GM18870 (cell line): ENCODE results near the gene SCN2A.

Source experiments
- ATAC-seq: cut with Tn5 transposase; IDR thresholded peaks from one replicate; pipeline ENCODE4 v1.9.1; 2021; ENCODE audit warnings: moderate library complexity; ENCODE audit not compliant: unreplicated experiment

The SCN2A gene

DNA sequence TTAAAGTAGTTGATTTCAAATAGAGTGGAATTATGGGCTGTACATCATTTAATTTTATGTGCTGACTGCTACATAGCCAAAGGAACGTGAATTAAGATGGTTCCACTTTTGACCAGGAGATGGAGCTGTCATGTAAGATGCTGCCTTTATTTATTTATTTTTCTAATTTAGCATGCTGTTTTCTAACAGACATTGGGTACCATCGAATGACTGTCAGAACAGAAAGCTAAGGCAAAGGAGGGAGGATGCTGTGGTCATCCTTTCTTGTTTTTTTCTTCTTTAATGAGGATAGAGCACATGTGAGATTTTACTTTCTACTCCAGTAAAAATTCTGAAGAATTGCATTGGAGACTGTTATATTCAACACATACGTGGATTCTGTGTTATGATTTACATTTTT, at the start of gene SCN2A:
Gene SCN2A, plus strand, starts transcription at position 185 of the 400 bp plus-strand sequence. CDS start 56,410 bp downstream, outside the sequence.
- ATAC-seq = peak; percentile 82

DNA sequence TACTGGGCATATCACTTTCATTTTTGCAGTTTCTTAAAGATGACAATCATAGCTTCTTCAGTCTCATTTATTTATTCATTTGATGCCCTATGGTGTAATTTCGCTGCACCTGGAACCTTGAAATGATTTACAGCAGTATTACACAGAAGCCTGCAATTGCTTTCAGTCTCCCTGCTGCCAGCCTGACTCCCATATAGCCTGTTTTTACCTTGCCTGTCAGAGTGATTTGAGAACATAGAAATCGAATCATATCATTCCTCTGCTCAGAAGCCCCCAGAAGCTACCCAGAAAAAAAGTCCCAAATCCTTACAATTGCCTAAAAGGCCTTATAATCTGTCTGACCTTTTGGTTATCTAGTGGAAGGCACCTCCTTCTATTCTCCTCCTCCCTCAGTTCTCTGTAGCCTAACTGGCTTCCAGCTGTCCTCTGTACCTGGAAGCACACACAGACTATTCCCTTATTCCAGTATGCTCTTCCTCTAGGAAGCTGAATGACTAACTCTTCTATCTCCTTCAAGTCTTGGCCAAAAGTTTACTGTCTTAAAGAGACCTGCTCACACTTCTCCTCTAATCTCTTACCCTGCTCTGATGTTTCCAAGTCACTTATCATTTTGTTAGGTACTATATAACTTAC, 48.0 kb upstream of the SCN2A start:
- ATAC-seq = no peak

DNA sequence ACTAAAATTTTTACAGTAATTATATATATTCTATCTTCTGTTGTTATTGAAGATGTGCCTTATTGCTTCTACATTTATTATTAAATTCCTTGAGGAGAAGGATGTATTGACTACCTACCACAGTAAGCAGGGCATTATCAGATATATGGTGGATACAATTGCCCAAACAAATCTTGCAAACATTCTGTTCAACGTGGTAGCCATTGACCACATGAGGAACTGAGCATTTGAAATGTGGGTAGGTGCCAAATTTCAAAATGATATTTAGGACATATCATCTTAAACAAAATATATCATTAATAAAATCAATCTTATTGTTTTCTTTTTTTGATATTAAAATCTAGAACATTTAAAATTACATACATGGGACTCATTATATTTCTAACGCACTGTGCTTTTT, 46.5 kb upstream of the SCN2A start:
- ATAC-seq = peak; percentile 29

DNA sequence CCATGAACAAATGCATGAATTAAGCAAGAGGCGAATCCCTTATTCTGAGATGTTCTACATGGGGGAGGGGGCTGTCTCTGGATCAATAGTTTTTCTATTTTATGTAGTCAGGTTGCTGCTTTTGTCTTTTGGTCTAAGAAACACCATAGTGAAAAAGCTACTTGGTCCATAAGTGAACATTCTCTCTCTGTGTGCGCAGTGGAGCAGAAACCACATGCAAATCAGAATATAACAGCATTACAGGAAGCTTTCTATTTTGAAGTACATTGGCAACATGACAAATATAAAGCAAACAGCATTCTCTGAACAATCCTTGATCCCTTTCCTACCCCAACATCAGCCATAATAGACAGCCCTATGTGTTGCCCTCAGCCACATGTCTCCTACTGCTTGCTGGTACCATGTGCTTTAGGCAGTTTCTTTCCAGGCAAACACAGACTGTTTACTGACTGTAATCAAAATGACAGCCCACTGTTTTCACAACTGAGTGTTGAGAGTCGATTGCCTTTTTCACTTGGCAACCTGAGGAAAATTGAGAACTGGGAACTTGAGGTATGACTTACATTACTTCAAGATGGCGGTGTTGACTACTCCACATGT, 45.9 kb upstream of the SCN2A start:
- peak; percentile 97 for ATAC-seq

DNA sequence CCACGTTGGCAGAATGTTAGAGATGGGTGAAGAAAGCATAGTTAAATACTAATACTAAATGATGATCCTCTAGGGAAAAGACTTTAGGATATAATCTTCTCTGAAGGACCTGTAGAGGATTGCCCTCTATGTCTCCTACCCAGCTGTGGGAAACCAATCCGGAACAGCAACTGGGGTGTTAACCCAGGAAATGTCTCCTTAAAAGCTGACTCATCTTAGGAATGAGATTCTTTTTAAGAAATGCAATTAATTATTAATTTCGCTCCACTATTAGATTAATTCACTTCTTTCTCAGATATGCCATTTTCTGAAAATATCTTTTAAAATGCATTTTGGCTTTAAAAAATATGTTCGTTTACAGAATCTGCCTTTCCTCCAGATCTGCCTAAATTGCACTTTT, 42.8 kb upstream of the SCN2A start:
- no peak for ATAC-seq

DNA sequence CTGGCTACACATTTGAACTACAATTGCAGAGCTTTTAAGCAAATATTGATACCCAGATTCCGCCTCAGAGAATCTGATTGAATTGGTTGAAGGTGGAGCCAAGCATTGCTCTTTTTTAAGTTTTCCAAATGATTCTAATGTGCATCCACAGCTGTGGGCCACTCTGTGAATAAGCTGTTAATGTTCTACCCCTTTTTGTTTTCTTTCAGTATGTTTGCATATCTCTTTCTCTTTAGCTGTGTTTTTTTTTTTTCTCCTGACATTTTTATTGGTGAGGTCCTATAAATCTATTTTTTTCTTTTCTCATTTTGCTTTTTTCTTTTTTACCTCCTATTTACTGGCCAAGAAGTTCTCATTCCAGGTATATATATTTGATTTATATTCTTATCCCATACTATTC, 41.9 kb upstream of the SCN2A start:
- no peak for ATAC-seq

DNA sequence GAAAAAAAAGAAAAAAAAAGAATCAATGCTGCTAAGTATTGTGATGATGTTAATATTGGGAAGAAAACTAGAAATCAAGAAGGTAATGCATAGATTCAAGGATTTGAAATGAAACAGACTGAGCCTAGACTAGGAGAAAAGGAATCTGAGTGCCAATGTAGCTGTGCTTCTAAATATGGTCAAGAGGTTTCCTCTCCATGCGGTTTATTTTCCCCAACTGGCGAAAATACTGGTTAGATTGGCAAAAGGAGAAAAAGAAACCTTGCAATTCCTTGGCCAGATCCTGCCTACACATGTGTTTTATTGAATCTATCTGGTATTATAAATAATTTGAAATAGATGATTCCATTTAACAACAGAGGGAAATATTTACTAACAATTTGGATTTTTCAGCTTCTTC, 41.0 kb upstream of the SCN2A start:
- ATAC-seq = no peak

DNA sequence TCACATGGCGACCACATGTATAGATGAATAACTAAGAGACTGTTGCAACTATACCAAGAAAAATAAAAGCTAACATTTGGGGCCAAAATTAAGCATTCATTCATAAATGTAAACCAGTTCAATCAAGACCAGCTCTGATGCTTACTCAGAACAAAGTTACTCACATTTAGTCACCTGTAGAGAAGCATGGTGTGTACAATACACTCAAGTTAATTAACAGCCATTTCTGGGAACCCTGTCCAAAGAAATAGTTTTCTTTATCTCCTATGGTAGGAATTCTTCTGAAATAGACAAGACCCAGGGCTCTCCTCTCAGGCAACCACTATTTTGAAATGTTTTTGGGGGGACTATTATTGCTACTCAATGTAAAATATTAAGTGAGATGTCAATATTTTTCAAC, 37.0 kb upstream of the SCN2A start:
- ATAC-seq = no peak

DNA sequence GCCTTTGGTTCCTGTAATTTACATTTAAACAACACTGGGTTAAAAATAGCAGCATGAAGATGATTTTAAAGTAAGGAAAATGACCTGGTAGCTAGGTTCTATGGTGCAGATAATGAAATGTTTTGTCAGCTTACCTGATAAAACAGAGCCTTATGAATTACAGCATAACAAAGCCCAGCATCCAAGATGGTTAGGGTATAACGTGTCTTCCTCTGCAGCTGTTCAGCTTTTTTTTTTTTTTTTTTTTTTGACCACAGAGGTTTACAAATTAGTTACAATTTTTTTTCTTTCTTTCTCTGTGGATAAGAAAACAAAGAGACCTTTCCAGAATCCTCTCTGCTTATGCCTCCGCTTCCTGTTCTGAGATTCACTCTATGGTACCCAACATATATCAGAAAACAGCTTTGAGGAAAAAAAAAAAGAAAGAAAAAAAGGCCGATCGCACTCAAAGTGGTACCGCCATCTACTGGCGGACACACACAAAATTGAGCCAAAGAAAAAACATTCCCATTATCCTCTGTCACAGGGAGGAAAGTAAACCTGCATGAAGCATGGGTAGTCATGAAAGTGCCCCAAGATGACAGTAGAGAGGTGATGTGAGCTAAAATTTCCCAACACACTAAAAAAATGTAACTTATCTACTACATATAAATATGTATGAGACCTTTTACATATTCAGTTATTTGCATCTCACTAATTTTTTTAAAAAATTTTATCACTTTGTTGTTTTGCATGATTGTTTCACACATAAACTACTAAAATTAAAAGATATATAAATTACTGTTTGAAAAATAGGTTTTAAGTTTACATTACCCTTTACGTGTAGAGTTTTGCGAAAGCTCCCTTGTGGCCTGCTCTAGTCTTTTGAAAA, 35.3 kb upstream of the SCN2A start, which contains the start of gene SCN3A:
Gene SCN3A, minus strand, starts transcription at position 362 of the 871 bp plus-strand sequence. CDS start 27,656 bp downstream, outside the sequence.
- peak; percentile 72 for ATAC-seq

DNA sequence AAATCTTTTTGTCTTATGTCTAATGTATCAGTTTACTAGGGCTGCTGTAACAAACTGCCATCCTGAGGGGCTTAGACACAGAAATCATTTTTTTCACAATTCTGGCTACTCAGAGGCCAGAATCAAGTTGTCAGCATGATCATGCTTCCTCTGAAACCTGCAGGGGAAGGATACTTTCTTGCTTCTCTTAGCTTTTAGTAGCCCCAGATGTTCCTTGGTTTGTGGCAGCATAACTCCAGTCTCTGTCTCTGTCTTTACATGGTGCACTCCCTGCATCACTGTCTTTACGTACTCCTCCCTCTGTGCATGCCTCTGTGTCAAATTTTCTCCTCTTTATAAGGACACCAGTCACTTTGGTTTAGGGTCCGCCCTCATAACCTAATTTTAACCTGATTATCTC, 33.3 kb upstream of the SCN2A start:
- no peak for ATAC-seq

DNA sequence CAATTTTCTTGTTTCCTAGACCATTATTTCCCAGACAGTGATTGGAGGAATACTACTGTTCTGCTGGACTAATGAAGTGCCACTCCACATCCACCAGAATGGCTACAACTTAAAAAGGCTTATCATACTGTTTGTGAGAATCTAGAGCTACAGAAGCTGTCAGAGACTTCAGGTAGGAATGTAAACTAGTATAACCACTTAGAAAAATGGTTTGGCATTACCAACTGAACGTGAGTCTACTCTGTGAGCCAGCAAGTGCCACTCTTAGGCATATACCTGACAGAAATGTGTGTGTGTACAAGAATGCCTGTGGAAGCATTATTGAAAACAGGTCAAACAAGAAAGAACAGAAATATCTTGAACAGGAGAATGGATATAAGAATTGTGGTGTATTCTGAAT, 31.1 kb upstream of the SCN2A start:
- no peak for ATAC-seq

DNA sequence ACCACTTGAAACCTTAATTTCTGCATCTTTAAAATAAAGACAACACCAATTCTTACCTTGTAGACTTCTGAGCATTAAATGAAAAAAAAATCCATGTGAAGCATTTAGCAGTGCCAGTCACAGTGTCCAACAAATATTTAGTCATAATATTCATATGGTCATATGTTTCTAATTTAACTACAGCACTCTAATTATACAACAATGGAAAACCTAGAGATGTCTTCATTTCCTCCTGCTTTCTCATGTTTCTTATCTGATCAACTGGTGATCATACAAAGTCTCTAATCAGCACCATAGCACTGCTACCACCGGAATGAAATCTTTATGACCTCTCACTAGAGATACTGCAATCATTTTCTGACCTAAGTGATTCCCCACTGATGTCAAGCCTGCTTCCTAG, 25.1 kb upstream of the SCN2A start:
- ATAC-seq = no peak

DNA sequence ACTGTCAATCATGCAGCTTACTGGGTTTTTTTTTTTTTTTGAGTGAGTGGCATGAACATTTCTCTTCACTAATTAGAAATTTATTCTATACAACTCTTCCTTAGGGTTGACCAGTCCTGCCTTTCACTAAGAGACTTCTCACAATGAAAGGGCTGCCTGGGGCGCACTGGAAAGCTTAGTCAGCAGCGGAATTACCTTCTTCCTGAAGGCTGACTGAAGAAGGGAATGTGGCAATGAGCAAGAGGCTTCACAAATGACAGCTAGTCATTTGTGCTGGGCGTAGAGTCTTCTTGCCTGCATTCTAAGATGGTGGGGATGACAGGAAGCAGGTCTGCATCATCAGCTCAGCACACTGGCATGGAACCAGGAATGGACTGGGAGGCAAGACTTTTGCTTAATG, 19.7 kb upstream of the SCN2A start:
- ATAC-seq = no peak

DNA sequence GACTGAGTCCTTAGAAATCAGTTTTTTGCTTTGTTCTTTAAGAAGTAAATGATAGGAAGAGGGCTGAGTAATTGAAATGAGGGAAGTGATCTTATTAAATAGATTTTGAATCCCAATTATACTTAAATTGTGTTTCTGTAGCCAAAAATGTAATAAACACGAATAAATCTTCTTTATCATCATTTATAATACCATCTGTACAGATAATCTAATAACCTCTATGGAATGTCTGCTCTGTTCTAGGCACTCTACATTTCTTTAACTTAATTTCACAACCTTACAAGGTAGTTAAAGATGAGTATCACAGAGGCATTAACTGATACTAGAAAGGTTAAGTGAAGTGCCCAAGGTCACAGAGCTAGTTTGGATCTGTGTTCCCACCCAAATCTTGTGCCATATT, 14.3 kb upstream of the SCN2A start:
- ATAC-seq = no peak

DNA sequence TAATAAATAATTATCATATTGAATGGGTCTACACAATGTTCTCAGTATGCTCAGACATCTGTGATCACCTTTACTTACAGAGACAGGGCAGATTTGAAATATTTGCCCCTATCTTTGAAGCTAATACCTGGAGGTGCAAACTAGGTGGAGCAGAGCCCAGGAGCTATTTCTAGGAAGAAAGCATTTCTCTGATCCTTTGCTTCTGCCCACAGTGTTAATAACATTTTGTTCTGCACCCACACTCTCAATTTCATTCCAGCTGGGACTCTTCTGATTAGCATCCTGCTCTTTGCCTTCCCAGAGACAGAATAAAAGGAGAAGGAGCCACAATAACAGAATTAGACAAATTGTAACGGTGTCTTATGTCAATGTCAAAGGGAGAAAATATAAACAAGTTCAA, 11.6 kb upstream of the SCN2A start:
- no peak for ATAC-seq

DNA sequence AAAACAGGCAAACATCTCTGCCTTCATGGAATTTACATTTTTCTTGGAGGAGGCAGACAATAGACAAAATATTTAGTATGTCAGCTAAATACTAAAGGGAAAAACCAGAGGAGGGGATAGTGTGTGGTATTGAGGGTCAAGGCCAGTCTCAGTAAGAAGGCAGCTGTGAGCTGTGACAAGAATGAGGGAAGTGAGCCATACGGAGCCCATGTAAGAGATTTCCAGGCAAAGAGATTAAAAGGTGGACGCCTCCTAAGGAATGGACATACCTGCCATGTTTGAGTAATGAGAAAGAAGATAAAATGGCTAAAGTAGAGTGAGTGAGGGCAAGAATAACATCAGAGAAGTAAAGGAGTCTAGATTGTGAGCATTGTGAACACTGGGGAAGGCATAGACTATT, 2.2 kb upstream of the SCN2A start:
- no peak for ATAC-seq

DNA sequence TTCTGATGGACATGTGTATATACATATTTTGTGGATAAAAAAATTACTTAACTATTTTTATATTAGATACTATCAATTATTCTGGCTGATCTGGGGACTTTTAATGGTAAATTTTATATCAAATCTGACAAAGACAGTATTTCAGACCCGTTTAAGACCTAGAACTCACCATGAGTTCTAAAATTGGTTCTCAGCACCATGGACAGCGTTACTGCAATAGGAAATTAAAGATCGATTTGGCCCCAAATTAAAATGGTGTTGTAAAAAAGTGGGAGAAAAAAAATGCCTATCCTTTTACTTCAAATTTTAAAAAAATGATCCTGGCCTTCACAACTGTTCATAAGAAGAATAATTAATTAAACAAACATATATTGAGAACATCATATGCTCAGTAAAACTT, 919 bp upstream of the SCN2A start:
- ATAC-seq = no peak

DNA sequence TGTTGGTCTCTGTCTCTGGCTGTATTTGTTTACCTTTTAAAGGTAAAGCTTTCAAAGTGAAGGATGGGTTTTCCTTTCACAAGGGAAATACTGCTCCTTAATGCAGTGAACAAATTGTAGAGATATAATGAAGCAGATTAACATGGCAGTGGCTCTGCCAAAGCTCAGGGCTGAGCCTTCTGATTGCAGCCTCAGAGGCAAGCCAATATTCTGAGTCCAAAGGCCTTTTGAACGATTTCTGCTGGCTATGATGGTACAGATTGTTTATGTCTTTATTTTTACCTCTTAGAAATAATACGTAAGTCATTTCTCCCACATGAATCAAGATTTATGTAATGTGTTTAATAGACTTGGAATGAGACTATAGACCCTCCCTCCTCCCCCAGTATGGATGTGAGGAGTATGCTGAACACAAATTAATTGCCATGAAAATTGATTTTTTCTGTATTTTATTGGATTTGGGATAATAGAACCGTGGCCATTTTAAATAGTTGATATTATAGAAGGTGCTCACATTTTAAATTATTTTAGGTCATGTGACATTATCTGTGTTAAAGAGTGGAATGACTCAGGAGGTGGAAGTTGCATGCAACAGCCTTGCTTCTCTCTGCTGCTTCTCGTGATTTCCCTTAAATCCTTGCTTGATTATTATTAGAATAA, 772 bp downstream of the SCN2A start:
- no peak for ATAC-seq

DNA sequence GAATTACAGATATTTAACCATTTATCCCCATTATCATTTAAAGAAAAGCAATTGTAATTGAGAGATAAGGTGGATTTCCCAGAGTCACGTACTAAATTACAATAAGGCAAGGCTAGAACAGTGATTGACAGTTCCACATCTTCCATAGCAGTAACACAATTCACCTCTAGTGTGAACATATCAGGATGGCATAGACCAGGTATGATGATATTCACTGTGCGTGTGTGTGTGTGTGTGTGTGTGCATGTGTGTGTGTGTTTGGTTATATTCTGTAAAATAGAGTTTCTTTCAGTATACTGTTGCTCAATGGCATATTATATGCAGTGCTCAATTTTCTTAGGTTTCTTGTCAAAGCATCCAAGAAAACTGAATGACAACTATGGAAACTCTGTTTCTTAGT, 1.7 kb downstream of the SCN2A start:
- ATAC-seq = no peak

DNA sequence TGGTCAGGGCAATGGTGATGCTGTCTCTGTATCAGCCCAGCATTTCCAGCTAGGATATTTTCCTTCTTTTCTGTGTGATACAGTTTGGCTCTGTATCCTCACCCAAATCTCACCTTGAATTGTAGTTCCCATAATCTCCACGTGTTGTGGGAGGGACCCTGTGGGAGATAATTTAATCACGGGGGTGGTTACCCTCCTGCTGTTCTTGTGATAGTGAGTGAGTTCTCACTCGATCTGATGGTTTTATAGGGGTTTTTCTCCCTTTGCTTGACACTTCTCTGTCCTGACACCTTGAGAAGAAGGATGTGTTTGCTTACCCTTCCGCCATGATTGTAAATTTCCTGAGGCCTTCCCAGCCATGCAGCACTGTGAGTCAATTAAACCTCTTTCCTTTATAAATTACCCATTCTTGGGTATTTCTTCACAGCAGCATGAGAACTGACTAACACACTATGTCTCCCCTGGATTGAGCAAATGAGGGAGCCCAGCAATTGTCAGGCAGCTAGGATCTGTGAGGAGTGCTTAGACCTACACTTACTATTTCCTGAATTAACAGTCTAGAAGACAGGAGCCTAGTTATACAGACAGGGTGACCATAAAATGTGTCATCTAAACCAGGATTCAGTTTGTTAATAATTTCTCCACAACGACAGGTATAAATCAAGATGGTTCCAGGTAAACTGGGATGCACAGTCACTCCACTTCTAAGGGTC, 6.0 kb downstream of the SCN2A start:
- ATAC-seq = no peak

DNA sequence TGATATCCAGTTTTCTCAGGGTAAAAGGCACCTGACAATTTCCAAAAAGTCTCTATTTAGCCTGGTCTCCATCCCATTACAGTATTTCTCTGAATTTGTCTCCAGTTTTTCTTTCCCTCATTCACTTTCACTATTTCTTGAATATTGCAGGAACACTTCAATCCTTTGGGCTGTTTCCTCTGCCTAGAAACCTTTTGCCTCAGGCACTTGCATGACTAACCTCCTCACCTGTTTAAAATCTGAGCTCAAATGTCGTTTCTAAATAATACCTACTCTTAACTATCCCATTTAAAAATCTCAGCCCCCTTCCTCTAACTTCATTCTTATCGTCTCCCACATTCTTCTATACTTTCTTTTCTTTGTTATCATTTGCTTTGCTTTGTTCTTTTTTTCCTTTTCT, 9.0 kb downstream of the SCN2A start:
- no peak for ATAC-seq
